ENCODE data around the gene WDR45B.

The WDR45B gene

DNA sequence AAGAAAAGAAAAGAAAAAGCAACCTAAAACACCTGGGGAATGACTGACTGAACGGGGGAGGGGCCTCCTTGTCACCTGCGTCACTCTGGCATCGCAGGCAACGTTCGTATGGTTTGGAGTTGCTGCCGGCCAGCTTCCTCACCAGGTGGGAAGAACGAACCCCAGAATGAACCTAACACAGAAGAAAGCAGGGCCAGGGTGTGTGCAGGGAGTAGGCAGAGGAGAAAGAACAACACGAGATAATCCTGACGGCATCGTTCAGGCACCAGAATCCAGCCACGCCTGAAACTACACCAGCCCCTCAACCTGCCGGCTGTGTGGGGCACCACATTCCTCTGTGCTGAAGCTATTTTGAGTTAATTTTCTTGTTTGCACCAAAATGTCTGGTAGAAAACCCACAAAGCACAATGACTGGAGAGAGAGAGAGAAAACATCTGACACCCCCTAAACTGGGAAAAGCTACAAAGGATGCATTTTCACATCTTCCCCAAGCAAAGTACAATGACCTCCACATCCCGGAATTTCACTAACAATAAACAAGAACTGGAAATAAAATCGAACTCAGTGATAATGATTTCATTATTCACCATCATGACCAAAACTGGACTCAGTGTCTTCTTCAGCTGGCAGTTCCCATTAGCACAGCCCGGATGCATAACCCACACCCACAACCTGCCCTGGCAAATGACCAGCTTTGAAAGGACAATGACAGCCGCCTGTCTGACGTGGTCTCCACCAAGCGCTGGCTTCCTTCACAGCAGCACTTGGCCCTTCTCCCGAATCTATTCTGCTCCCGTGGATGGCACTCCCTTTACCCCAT lies 26.6 kb upstream of the WDR45B start:
- H3K9me3 ChIP-seq (ENCODE audit: insufficient read depth, low read depth, low read length): no peaks in the 10 kb centered on the region; the same call in 1 of the 2 replicates
- no peak overlapping the region for H3K9ac ChIP-seq (ENCODE audit: low read depth, low read length)
- no peak overlapping the region for H3K27ac ChIP-seq (ENCODE audit: low read length)
- H3K4me1 ChIP-seq (ENCODE audit: insufficient read depth, low read length): no peaks in the 10 kb centered on the region
- H3K27me3 ChIP-seq (ENCODE audit: insufficient read depth, low read length): no peaks in the 10 kb centered on the region
- no peaks in the 10 kb centered on the region for H3K36me3 ChIP-seq (ENCODE audit: insufficient read depth, low read depth, low read length)
- H3K4me3 ChIP-seq (ENCODE audit: low read length): no peak overlapping the region

DNA sequence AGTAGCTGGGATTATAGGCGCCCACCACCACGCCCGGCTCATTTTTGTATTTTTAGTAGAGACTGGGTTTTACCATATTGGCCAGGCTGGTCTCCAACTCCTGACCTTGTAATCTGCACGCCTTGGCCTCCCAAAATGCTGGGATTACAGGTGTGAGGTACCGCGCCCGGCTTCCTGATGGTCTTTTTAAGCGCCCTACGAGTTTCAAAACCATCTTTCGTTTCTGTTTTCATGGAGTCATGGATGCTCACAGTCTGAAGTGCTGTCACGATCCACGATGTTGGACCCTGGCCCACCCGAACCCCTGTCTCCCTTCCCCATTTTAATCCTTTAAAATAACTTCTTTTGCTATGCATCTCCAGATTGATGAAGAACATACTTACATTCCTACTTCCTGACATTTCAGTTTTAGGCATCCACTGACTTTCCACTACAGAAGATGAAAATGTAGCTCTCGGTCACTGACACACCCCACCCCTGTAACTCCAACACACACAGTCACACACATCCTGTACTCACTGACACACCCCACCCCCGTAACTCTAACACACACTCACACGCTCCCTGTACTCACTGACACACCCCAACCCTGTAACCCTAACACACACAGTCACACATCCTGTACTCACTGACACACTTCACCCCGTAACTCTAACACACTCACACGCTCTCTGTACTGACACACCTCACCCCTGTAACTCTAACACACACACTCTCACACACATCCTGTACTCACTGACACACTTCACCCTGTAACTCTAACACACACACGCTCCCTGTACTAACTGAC lies 22.6 kb upstream of the WDR45B start:
- no peaks in the 10 kb centered on the region for H3K27me3 ChIP-seq (ENCODE audit: insufficient read depth, low read length)
- H3K4me3 ChIP-seq (ENCODE audit: low read length): no peak overlapping the region
- no peak overlapping the region for H3K9ac ChIP-seq (ENCODE audit: low read depth, low read length)
- H3K4me1 ChIP-seq (ENCODE audit: insufficient read depth, low read length): no peaks in the 10 kb centered on the region
- H3K36me3 ChIP-seq (ENCODE audit: insufficient read depth, low read depth, low read length): no peaks in the 10 kb centered on the region
- H3K27ac ChIP-seq (ENCODE audit: low read length): no peak overlapping the region
- H3K9me3 ChIP-seq (ENCODE audit: insufficient read depth, low read depth, low read length): no peaks in the 10 kb centered on the region; the same call in 1 of the 2 replicates

DNA sequence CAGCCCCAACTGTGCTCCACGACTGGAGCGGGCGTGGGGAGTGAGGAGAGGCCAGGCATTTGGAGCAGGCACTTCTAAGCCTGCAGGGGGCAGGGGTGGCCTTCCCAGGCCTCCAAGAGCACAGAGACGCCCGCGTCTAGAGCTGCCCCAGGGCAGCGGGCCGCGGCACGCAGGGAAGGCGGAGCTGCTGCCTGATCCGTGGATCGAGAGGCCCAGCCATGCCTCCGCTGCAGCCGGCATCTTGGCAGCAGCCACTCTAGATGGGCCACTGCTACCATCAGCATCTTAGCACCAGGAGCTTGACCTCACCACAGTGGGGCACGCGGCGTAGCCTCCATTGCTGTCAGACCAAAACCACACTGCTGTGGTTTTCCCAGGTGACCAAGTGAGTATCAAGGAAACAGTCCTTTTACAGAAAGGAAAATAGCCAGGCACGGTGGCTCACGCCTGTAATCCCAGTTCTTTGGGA lies 20.4 kb upstream of the WDR45B start:
- H3K4me3 ChIP-seq (ENCODE audit: low read length): peak overlapping the region; percentile 48; the same call in 1 of the 2 replicates
- H3K9me3 ChIP-seq (ENCODE audit: insufficient read depth, low read depth, low read length): no peaks in the 10 kb centered on the region; the same call in 1 of the 2 replicates
- H3K4me1 ChIP-seq (ENCODE audit: insufficient read depth, low read length): no peaks in the 10 kb centered on the region
- H3K36me3 ChIP-seq (ENCODE audit: insufficient read depth, low read depth, low read length): no peaks in the 10 kb centered on the region
- H3K27me3 ChIP-seq (ENCODE audit: insufficient read depth, low read length): no peaks in the 10 kb centered on the region
- H3K27ac ChIP-seq (ENCODE audit: low read length): no peak overlapping the region
- peak overlapping the region; percentile 41; the same call in 1 of the 2 replicates for H3K9ac ChIP-seq (ENCODE audit: low read depth, low read length)

DNA sequence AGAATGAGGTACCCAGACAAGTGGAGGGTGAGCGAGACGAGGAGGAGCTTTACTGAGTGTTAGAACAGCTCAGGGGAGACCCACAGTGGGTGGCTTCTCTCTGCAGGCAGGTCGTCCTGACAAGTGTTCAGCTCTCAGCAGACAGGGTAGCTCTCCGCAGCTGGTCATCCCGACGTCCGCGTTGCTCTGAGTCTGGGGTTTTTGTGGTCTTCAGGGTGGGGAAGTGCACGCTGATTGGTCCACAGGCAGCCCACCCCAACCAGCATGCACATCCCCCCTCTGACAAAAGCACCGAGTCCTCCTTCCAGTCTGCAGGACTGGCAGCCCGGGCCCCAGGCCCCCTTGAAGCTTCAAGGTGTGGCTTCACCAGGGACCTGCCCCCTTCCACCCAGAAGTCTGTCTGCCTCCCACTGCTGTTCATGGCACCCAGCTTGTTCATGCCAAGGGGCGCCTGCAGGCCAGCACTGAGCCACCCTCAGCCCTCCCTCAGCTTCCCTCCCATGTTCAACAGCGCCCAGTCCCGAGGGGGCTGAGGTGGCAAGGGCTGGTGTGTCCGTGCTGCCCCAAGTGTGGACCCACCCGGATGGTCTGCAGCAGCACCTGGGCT lies 19.9 kb upstream of the WDR45B start:
- H3K4me3 ChIP-seq (ENCODE audit: low read length): no peak overlapping the region
- H3K36me3 ChIP-seq (ENCODE audit: insufficient read depth, low read depth, low read length): no peaks in the 10 kb centered on the region
- no peaks in the 10 kb centered on the region; the same call in 1 of the 2 replicates for H3K9me3 ChIP-seq (ENCODE audit: insufficient read depth, low read depth, low read length)
- no peak overlapping the region for H3K9ac ChIP-seq (ENCODE audit: low read depth, low read length)
- no peak overlapping the region for H3K27ac ChIP-seq (ENCODE audit: low read length)
- H3K4me1 ChIP-seq (ENCODE audit: insufficient read depth, low read length): no peaks in the 10 kb centered on the region
- H3K27me3 ChIP-seq (ENCODE audit: insufficient read depth, low read length): no peaks in the 10 kb centered on the region

DNA sequence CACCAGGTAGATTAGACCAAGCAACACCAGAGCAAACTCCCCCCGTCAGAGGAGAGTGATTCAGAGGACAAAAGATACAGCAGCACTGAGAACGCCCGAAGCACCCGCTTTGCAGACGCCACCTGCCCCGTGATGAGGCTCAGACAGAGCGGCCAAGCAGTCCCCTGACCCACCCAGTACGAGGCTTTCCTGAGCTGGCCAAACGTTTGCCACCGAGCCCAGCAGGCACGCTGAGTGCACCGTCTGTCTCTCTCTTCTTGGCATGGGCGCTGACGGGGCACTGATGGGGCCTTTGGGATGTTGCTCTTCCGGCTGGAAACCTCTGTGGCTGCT lies 19.4 kb upstream of the WDR45B start:
- no peaks in the 10 kb centered on the region; the same call in 1 of the 2 replicates for H3K9me3 ChIP-seq (ENCODE audit: insufficient read depth, low read depth, low read length)
- no peaks in the 10 kb centered on the region for H3K27me3 ChIP-seq (ENCODE audit: insufficient read depth, low read length)
- no peaks in the 10 kb centered on the region for H3K36me3 ChIP-seq (ENCODE audit: insufficient read depth, low read depth, low read length)
- H3K4me3 ChIP-seq (ENCODE audit: low read length): no peak overlapping the region
- no peaks in the 10 kb centered on the region for H3K4me1 ChIP-seq (ENCODE audit: insufficient read depth, low read length)
- no peak overlapping the region for H3K9ac ChIP-seq (ENCODE audit: low read depth, low read length)
- H3K27ac ChIP-seq (ENCODE audit: low read length): no peak overlapping the region

DNA sequence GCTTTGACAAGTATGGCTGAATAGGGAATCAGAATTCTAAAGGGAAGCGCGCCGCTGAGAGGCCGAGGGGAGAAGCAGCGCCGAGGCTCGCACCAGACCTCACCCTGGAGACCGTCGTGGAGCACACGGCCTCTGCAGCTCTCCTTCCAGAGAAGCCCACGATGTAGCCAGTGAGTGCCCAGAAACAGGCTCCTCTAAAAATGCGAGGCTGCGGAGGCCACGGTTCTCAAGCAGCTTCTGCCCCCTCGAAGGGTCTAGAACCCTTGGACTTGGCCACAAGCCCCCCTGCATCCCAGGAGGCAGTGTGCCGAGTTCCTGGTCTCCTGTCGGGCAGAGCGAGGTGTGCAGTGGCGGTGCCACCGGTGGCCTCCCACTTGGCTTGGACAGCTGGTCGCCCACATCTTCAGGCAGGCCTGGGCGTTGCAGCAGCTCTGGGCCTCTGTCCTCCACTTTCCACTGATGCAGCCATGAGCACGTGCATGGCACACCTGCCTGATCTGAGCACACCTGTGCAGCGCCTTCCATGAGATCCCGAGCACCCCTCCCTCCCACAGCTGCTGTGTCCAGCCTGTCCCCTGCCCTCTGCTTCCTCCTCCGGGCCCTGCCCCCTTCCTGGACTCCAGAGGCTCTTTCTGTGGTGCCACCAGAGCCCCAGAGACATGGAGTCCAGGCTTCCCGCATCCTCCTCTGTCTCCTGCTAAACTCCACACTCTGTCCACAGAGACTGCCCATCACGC lies 18.9 kb upstream of the WDR45B start:
- Histone ChIP-seq H3K9ac (ENCODE audit: low read depth, low read length) (no peak overlapping the region), H3K9me3 (ENCODE audit: insufficient read depth, low read depth, low read length) (no peaks in the 10 kb centered on the region), H3K27ac (ENCODE audit: low read length) (no peak overlapping the region), H3K4me3 (ENCODE audit: low read length) (no peak overlapping the region), H3K27me3 (ENCODE audit: insufficient read depth, low read length) (no peaks in the 10 kb centered on the region), H3K4me1 (ENCODE audit: insufficient read depth, low read length) (no peaks in the 10 kb centered on the region), H3K36me3 (ENCODE audit: insufficient read depth, low read depth, low read length) (no peaks in the 10 kb centered on the region)

DNA sequence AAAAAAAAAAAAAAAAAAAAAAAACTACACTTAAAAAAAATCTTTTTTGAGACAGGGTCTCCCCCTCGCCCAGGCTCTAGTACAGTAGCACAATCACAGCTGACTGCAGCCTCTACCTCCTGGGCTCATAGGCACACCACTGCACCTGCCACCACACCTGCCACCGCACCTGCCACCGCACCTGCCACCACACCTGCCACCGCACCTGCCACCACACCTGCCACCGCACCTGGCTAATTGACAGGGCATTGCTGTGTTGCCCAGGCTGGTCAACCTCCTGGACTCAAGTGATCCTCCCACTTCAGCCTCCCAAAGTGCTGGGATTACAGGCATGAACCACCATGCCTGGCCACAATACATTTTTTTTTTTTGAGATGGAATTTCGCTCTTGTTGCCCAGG lies 17.6 kb upstream of the WDR45B start:
- Histone ChIP-seq H3K4me3 (ENCODE audit: low read length) (no peak overlapping the region), H3K27me3 (ENCODE audit: insufficient read depth, low read length) (no peaks in the 10 kb centered on the region), H3K9me3 (ENCODE audit: insufficient read depth, low read depth, low read length) (no peaks in the 10 kb centered on the region), H3K4me1 (ENCODE audit: insufficient read depth, low read length) (no peaks in the 10 kb centered on the region), H3K9ac (ENCODE audit: low read depth, low read length) (no peak overlapping the region), H3K27ac (ENCODE audit: low read length) (no peak overlapping the region), H3K36me3 (ENCODE audit: insufficient read depth, low read depth, low read length) (no peaks in the 10 kb centered on the region)

DNA sequence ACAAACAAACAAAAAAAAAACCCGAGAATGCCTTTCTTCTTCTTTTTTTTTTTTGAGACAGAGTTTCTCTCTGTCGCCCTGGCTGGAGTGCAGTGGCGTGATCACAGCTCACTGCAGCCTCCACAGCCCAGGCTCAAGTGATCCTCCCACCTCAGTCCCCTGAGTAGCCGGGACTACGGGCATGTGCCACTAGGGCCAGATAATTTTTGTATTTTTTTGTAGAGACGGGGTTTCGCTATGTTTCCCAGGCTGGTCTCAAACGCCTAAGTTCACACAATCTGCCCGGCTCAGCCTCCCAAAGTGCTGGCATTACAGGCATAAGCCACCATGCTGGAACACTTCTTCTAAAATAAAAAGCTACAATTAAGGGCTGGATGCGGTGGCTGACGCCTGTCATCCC lies 17.0 kb upstream of the WDR45B start:
- no peaks in the 10 kb centered on the region for H3K9me3 ChIP-seq (ENCODE audit: insufficient read depth, low read depth, low read length)
- H3K36me3 ChIP-seq (ENCODE audit: insufficient read depth, low read depth, low read length): no peaks in the 10 kb centered on the region
- no peak overlapping the region for H3K4me3 ChIP-seq (ENCODE audit: low read length)
- H3K9ac ChIP-seq (ENCODE audit: low read depth, low read length): no peak overlapping the region
- H3K27me3 ChIP-seq (ENCODE audit: insufficient read depth, low read length): no peaks in the 10 kb centered on the region
- no peak overlapping the region for H3K27ac ChIP-seq (ENCODE audit: low read length)
- H3K4me1 ChIP-seq (ENCODE audit: insufficient read depth, low read length): no peaks in the 10 kb centered on the region

DNA sequence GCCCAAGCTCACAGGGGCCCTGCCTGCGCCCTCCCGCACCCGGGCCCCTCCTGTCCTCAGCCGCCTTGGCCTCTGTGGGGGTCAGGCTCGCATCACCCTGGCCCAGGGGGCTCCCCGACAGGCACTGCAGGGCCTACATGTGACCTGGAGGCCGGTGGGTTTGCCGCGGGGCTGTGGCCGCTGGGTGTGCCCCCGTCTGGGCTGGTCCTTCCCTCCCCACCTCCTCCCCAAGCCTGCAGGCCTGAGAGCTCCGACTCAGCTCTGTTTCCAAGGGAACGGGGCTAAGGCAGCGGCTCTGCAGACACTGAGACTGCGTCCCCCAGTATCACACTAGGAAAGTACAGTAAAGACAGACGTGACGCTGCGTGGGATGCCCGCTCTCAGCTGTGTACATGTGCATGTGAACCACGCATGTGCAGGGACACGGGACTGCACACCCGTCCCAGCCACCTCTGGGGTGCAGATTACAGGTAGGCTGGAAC lies 16.5 kb upstream of the WDR45B start:
- Histone ChIP-seq H3K27ac (ENCODE audit: low read length) (no peak overlapping the region), H3K4me3 (ENCODE audit: low read length) (no peak overlapping the region), H3K36me3 (ENCODE audit: insufficient read depth, low read depth, low read length) (no peaks in the 10 kb centered on the region), H3K9me3 (ENCODE audit: insufficient read depth, low read depth, low read length) (no peaks in the 10 kb centered on the region), H3K9ac (ENCODE audit: low read depth, low read length) (no peak overlapping the region), H3K27me3 (ENCODE audit: insufficient read depth, low read length) (no peaks in the 10 kb centered on the region), H3K4me1 (ENCODE audit: insufficient read depth, low read length) (no peaks in the 10 kb centered on the region)

DNA sequence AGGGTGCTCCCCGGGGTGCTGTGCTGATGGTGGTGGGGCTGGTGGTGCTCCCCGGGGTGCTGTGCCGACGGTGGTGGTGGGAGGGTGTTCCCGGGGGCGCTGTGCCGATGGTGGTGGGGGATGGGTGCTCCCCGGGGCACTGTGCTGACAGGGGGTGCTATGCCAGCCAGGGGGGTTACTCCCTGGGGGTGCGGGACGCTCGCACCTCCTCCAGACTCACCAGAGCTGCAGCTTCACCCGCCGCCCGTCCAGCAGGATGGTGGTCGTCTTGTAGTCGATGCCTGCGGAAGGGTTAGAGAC lies 16.0 kb upstream of the WDR45B start:
- H3K4me1 ChIP-seq (ENCODE audit: insufficient read depth, low read length): no peaks in the 10 kb centered on the region
- H3K36me3 ChIP-seq (ENCODE audit: insufficient read depth, low read depth, low read length): no peaks in the 10 kb centered on the region
- H3K4me3 ChIP-seq (ENCODE audit: low read length): no peak overlapping the region
- no peak overlapping the region for H3K9ac ChIP-seq (ENCODE audit: low read depth, low read length)
- no peaks in the 10 kb centered on the region for H3K27me3 ChIP-seq (ENCODE audit: insufficient read depth, low read length)
- no peak overlapping the region for H3K27ac ChIP-seq (ENCODE audit: low read length)
- no peaks in the 10 kb centered on the region for H3K9me3 ChIP-seq (ENCODE audit: insufficient read depth, low read depth, low read length)
